ENCODE data around the gene HUNK.

GRCh38 chr21:32004291-32004690 is 131.5 kb downstream of the HUNK start:
- TF ChIP-seq POLR2AphosphoS5 (IDR thresholded peaks at IDR 0.05; ENCODE audit: low read depth, low read length) (no peak), TAF1 (IDR thresholded peaks at IDR 0.05; ENCODE audit: borderline replicate concordance, insufficient read depth, low read length) (no peak)
